Omental fat pad (tissue), 4 donors: ENCODE measurements around the gene MPIG6B. TPM values are rescaled to one million over a fixed set of nuclear protein-coding genes. Genes with fewer than 3 reads are reported as not detected.

Source experiments
- ATAC-seq: fragments of 150-250 bp; one replicate; pipeline ENCODE4 v1.9.1; 2016; ENCODE audit warnings: mild to moderate bottlenecking, moderate library complexity; ENCODE audit not compliant: low FRiP score
- DNase-seq: peaks from one replicate; pipeline ENCODE4 v3.0.0-alpha.2; 2019; ENCODE audit warnings: low spot score
- total RNA-seq, 4 donors: library from RNA; depleted of rRNA; stranded (reverse); fragments of >200 nt; gene quantifications; one replicate each; pipeline ENCODE4 v1.1.0, GENCODE V29; 2016
- TF ChIP-seq, protein P1 (sequence below), 3 donors: fragments of 450-650 bp; IDR thresholded peaks; one replicate each; pipeline ENCODE4 v1.5.1; 2016 to 2017; ENCODE audit warnings: antibody characterized with exemption in 3 of 3, mild to moderate bottlenecking in 3 of 3, moderate library complexity in 2 of 3

MPIG6B gene
- total RNA-seq, 4 donors from 2014 or later = 0.84 TPM; not detected in 3

DNA sequence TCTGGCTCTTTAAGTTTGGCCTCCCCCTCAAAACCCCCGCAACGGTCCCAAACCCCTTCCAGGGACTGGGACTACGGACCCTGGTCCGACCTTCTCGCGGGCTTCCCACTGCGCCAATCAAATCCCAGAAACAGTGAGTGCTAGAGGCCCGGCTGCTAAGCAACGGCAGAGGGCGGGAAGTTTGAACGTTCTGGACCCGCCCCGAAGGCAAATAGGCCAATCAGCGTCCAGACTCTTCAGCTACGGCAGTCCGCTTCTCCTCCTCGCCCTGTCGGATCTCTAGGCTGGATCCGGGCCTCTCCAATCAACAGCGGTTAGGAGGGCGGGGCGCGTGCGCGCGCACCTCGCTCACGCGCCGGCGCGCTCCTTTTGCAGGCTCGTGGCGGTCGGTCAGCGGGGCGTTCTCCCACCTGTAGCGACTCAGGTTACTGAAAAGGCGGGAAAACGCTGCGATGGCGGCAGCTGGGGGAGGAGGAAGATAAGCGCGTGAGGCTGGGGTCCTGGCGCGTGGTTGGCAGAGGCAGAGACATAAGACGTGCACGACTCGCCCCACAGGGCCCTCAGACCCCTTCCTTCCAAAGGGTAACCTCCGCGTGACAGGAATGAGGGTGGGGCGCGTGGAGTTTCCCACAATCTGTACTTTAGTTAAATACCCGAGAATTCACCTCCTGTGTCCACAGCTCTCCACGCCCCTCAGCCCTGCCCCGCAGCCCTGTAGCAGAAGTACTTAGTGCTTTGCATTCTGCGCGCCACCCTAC, 16.6 kb downstream of the MPIG6B start, which contains the start of gene MSH5:
Gene MSH5, plus strand, starts transcription at position 367 of the 758 bp plus-strand sequence. CDS start 462 bp downstream, outside the sequence.
- TF ChIP-seq, protein P1, sequence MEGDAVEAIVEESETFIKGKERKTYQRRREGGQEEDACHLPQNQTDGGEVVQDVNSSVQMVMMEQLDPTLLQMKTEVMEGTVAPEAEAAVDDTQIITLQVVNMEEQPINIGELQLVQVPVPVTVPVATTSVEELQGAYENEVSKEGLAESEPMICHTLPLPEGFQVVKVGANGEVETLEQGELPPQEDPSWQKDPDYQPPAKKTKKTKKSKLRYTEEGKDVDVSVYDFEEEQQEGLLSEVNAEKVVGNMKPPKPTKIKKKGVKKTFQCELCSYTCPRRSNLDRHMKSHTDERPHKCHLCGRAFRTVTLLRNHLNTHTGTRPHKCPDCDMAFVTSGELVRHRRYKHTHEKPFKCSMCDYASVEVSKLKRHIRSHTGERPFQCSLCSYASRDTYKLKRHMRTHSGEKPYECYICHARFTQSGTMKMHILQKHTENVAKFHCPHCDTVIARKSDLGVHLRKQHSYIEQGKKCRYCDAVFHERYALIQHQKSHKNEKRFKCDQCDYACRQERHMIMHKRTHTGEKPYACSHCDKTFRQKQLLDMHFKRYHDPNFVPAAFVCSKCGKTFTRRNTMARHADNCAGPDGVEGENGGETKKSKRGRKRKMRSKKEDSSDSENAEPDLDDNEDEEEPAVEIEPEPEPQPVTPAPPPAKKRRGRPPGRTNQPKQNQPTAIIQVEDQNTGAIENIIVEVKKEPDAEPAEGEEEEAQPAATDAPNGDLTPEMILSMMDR (IDR thresholded peaks at IDR 0.05) = no peak
- ATAC-seq (peak; percentile 92), DNase-seq (peak; percentile 94)

DNA sequence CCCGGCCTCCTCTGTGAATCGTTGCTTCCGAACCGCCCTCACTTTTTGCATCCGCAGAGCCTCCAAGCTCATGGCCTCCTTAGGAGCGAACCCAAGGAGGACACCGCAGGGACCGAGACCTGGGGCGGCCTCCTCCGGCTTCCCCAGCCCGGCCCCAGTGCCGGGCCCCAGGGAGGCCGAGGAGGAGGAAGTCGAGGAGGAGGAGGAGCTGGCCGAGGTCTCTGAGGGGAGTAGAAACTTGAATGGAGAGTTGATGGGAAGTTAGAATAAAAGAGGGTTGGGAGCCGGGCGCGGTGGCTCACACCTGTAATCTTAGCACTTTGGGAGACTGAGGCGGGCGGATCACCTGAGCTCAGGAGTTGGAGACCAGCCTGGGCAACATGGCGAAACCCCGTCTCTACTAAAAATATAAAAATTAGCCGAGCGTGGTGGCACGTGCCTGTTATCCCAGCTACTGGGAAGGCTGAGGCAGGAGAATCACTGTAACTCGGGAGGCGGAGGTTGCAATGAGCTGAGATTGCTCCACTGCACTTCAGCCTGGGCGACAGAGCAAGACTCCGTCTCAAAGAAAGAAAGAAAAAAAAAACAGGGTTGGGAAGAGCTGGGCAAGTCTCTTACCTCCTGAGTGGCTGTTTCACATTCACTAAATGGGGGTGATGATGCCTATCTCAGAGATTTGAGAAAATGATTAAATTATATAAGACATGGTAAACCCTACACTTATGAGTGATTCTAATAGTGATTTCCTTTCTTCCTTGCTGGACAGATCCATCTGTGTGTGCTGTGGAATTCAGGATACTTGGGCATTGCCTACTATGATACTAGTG, 17.4 kb downstream of the MPIG6B start:
- ATAC-seq (no peak), DNase-seq (no peak)
- TF ChIP-seq, protein P1 (IDR thresholded peaks at IDR 0.05) = no peak

DNA sequence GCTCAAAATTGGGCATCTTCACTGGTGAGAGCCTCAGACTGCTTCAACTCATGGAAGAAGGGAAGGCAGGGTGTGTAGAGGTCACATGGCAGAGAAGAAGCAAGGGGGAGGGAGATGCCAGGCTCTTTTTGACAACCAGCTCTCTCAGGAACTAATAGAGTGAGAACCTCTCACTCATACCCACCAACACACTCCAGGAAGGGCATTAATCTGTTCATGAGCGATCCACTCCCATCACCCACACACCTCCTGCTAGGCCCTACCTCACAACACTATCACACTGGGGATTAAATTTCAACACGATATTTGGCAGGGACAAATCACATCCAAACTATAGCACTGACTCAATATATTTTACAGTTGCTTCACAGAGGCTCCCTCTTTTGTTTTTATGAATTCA, 18.6 kb downstream of the MPIG6B start:
- TF ChIP-seq, protein P1 (IDR thresholded peaks at IDR 0.05) = no peak
- ATAC-seq (no peak), DNase-seq (no peak)

DNA sequence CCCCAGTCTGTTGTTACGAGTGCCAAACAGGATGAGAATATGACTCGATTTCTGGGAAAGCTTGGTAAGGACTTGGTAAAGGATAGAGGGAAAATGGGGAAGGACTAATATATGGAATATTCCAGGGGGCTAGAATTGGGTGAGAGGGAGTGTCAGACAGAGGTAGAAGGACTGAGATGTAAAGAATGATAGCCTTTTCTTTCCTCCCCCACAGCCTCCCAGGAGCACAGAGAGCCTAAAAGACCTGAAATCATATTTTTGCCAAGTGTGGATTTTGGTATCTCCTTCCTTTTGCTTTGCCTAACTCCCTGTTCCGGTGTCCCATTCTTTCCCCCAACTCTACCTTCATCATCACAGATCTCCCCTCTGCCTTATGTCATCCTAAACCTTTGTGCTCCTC, 19.7 kb downstream of the MPIG6B start:
- TF ChIP-seq, protein P1 (IDR thresholded peaks at IDR 0.05) = no peak
- ATAC-seq = no peak
- DNase-seq = no peak

DNA sequence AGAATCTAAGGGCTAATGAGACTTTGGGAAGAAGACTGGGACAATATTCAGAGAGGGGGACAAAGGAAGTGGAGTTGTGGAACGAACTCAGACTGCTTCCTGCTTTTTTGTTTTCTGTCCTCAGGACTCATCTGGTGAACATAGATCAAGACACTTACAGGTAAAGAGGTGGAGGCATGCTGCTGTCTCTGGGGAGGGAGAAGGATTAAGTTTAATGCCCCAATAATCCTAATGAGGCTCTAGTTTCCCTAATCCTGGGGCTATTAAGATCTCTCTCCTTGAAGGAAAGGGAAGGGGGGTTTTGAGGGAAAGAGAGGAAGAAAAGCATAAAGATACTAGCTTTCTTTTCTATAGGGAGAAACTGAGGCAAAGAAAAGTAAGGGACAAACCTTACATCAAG, 21.2 kb downstream of the MPIG6B start:
- DNase-seq (no peak), ATAC-seq (no peak)
- TF ChIP-seq, protein P1 (IDR thresholded peaks at IDR 0.05) = no peak

DNA sequence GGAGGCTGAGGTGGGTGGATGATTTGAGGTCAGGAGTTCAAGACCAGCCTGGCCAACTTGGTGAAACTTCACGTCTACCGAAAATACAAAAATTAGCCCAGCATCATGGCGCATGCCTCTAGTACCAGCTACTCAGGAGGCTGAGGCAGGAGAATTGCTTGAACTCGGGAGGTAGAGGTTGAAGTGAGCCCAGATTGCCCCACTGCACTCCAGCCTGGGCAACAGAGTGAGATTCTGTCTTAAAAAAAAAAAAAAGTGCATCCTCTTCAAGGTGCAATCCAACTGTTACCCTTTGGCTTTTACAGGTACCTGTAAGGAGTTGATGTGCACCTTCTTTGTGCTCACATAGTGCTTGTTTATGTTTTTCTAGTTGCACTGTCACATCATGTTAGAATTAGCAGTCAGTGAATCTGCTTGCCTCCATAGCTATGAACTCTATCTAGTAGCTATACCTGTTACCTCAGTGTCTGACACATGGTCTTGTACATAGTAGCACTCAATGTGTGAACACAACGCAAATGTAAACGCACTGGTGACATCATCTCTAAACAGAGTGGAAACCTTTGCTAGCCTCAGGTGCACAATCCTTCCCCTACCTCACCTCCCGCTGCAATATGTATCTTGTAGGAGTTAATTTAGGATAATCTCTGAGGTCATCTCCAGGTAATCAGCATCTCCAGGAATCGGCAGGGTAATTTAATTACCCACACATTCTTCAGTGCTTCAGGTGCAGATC, 26.3 kb downstream of the MPIG6B start:
- TF ChIP-seq, protein P1 (IDR thresholded peaks at IDR 0.05) = no peak
- no peak for DNase-seq
- ATAC-seq = no peak
